ENCODE measurements around the gene CCDC187.

CCDC187 gene

DNA sequence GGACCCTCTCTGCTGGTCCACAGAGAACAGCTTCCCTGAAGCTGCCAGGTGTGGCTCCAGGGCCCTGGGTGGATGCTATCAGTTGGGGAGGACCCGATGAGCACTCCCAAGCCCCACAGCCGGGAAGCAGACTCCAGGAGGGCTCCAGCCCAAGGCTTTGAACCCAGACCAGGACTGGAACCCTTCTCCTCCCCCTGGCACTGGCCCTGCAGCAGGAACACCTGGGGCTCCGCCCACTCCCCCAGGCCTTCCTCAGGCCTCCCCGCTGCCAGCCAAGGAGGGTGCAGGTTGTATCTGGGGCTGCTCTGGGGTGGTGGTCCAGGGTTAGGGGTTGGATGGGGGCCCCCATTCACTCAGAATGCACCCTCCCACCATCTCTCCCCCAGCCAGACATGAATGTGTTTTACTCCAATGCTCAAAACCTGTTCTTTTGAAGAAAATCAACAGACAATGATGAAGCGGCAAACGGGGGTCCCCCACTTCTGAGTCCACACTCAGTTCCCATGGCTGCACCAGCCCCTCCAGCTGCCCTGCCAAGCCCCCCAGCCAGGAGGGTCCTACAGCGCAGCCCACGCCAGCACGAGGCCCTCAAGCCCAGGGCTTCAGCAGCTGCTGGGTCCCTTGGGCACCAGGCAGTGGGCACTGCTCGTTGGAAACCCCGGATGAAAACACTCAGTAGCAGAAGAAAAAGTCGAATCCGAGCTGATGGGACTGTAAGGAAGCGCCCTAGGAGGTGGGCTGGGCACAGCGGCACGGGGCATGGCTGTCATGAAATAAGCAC is 23.2 kb downstream of the CCDC187 start:
- in situ Hi-C loops (cut with MboI; ENCODE audit: low sequenced_read_pairs): loop anchor here (10.0 kb wide), 1 partner anchor 116 kb away; no protein-coding TSS in a partner anchor
- H3K4me1 ChIP-seq: no peaks in the 10 kb centered on the region
- H3K36me3 ChIP-seq (replicated peaks): no peaks in the 10 kb centered on the region
- no peak for DNase-seq (ENCODE audit: low spot score in 2 of 2)
- no peak overlapping the region for H3K4me3 ChIP-seq
- no peaks in the 10 kb centered on the region for H3K9me3 ChIP-seq
- H3K27me3 ChIP-seq (ENCODE audit: low read depth): peaks cover 12% of the 10 kb centered on the region

GRCh38 chr9:136279471-136279870 is 24.4 kb downstream of the CCDC187 start:
- no peak for DNase-seq (ENCODE audit: low spot score in 2 of 2)
- no peak overlapping the region for H3K4me3 ChIP-seq
- in situ Hi-C loops (cut with MboI; ENCODE audit: low sequenced_read_pairs): no loop called here
- no peaks in the 10 kb centered on the region for H3K36me3 ChIP-seq (replicated peaks)
- H3K27me3 ChIP-seq (ENCODE audit: low read depth): peaks cover 25% of the 10 kb centered on the region
- H3K4me1 ChIP-seq: no peaks in the 10 kb centered on the region
- H3K9me3 ChIP-seq: no peaks in the 10 kb centered on the region

DNA sequence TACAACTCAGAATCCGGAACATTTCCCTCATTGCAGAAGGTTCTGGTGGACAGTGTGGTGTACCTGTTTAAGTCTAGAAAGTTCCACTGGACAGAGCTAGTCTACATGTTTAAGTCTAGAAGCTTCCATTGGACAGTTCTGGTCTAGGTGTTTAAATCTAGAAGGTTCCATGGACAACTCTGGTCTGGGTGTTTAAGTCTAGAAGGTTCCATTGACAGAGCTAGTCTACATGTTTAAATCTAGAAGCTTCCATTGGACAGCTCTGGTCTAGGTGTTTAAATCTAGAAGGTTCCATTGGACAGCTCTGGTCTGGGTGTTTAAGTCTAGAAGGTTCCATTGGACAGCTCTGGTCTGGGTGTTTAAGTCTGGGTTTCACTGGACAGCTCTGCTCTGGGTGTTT is 25.0 kb downstream of the CCDC187 start:
- Histone ChIP-seq H3K27me3 (ENCODE audit: low read depth) (peaks cover 27% of the 10 kb centered on the region), H3K9me3 (no peaks in the 10 kb centered on the region), H3K4me1 (no peaks in the 10 kb centered on the region), H3K36me3 (replicated peaks) (no peaks in the 10 kb centered on the region), H3K4me3 (no peak overlapping the region)
- in situ Hi-C loops (cut with MboI; ENCODE audit: low sequenced_read_pairs): no loop called here
- no peak for DNase-seq (ENCODE audit: low spot score in 2 of 2)

DNA sequence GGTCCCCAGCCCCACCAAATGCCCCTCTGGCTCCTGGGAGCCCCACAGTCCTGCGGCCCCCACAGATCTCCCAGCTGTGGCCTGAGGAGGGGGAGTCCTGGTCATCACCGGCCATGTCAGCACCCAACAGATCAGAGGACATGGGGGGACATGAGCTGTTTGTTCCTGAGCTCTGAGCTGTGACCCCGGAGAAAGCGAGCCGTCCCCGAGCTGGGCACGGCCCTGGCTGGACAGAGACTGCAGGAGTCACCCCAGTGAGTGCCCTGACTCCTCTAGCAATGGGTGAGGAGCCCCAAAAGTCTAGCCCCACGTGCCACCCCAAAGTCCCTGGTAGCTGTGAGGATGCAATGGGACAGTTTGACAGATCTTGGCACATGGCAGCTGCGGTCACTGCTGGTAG is 25.7 kb downstream of the CCDC187 start:
- Histone ChIP-seq H3K36me3 (replicated peaks) (no peaks in the 10 kb centered on the region), H3K9me3 (no peaks in the 10 kb centered on the region), H3K4me1 (no peaks in the 10 kb centered on the region), H3K27me3 (ENCODE audit: low read depth) (peaks cover 33% of the 10 kb centered on the region), H3K4me3 (no peak overlapping the region)
- no peak for DNase-seq (ENCODE audit: low spot score in 2 of 2)
- in situ Hi-C loops (cut with MboI; ENCODE audit: low sequenced_read_pairs): no loop called here

GRCh38 chr9:136277746-136278145 is 26.1 kb downstream of the CCDC187 start:
- H3K4me3 ChIP-seq: no peak overlapping the region
- H3K36me3 ChIP-seq (replicated peaks): no peaks in the 10 kb centered on the region
- no peak for DNase-seq (ENCODE audit: low spot score in 2 of 2)
- no peaks in the 10 kb centered on the region for H3K9me3 ChIP-seq
- in situ Hi-C loops (cut with MboI; ENCODE audit: low sequenced_read_pairs): no loop called here
- H3K27me3 ChIP-seq (ENCODE audit: low read depth): peaks cover 33% of the 10 kb centered on the region
- no peaks in the 10 kb centered on the region for H3K4me1 ChIP-seq

DNA sequence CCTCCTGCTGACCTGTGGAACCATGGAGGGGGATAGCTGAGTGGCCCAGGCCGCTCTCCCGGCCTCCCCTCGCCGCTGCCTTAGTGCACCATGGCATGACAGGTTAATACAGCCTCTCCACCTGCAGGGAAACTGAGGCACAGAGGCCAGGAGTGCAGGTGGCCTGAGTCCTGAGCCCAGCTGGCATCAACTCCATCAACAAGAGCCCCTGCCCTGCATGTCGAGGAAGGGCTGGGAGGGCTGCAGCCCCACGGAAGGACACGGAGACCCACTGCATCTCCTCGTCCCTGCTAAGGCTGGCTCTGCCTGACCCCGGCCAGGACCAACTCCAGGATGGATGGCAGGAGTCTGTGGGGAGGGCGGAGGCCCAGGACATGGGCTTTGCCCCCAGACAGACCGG is 27.2 kb downstream of the CCDC187 start:
- H3K27me3 ChIP-seq (ENCODE audit: low read depth): peaks cover 36% of the 10 kb centered on the region
- in situ Hi-C loops (cut with MboI; ENCODE audit: low sequenced_read_pairs): no loop called here
- no peaks in the 10 kb centered on the region for H3K4me1 ChIP-seq
- no peak overlapping the region for H3K4me3 ChIP-seq
- DNase-seq (ENCODE audit: low spot score in 2 of 2): no peak
- no peaks in the 10 kb centered on the region for H3K9me3 ChIP-seq
- no peaks in the 10 kb centered on the region for H3K36me3 ChIP-seq (replicated peaks)

GRCh38 chr9:136275655-136276429 is 28.1 kb downstream of the CCDC187 start:
- H3K27me3 ChIP-seq (ENCODE audit: low read depth): peaks cover 36% of the 10 kb centered on the region
- in situ Hi-C loops (cut with MboI; ENCODE audit: low sequenced_read_pairs): no loop called here

DNA sequence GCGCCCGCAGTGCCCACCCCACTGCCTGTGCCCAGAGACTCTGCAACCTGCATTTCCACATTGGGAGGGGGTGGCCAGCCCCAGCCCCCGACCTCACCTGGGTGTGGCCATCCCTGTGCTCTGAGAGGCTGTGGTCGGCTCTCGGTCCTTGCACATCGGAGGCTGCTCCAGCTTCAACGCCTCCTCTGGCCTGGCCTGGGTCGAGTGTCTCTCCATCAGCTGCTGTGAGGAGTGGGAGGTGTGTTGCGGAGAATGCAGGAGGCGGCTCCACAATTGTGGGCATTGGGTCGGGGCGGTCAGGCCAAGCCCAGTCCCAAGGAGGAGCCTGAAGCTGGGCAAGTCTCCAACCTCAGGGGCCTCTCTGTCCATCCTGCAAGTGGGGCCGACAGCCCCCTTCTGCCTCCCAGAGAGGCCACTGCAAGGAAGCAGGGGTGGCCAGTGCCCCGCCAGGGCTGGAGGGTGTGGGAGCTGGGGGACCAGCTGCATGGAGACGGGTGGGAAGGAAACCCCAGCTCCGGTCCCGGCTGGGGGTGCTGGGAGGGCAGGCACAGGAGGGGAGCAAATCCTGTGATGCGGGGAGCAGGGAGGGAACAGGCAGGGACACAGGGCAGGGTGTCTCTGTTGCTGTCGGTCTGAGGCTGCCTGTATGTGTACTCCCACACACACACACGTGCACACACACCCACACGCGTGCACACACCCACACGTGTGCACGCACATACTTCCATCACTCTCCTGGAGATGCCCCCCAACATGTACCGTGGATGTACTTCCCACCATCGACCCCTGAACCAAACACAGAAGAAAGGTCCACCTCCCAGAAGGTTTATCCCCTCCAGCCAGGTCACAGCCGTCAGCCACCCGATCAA is 28.9 kb downstream of the CCDC187 start:
- H3K27me3 ChIP-seq (ENCODE audit: low read depth): peaks cover 38% of the 10 kb centered on the region
- no peak for DNase-seq (ENCODE audit: low spot score in 2 of 2)
- H3K36me3 ChIP-seq (replicated peaks): no peaks in the 10 kb centered on the region
- H3K4me3 ChIP-seq: no peak overlapping the region
- no peaks in the 10 kb centered on the region for H3K9me3 ChIP-seq
- in situ Hi-C loops (cut with MboI; ENCODE audit: low sequenced_read_pairs): no loop called here
- no peaks in the 10 kb centered on the region for H3K4me1 ChIP-seq

More at GRCh38 chr9:136275655-136276429, 28.1 kb downstream of the CCDC187 start:
- no peaks in the 10 kb centered on the region for H3K4me1 ChIP-seq
- H3K4me3 ChIP-seq: no peak overlapping the region
- H3K9me3 ChIP-seq: no peaks in the 10 kb centered on the region
- DNase-seq (ENCODE audit: low spot score in 2 of 2): no peak
- no peaks in the 10 kb centered on the region for H3K36me3 ChIP-seq (replicated peaks)

DNA sequence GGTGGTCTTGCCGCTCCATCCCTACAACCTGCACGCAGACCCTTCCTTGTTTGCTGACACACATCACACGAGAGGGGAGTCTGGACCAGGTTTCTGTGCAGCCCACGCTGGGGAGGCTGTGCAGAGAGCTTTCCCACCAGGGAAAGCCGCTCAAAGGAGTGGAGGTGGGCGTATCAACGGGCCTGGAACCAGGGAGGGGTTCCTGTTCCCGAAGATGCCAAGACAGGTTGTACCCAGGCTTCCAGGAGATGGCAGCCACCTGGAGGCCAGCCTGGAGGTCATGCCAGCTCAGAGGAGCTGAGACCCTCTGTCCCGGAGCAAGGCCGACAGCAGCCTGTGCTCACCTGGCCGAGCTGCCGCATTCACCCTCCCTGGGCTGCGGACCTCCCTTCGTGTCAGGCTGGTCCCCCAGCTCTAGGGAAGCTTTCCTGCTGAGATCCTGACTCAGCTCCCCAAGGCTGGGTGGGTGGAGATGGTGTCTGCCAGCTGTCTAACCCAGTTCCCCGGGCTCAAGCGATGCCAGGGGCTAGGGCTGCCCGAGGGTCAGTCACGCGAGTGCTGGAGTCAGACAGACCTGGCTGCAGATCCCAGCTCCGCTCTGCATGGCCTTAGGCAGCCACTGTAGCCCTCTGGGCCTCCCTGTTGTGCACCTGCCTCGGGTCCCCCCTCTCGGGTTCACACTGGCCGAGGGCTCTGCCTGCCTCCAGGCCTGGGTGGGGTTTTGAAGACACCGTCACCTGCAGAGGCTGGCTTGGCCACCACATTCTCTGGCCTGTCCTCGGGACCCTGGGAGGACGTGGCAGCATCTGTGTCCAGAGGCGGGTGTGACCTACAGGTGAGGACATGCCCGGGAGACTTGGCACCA is 29.7 kb downstream of the CCDC187 start:
- no peaks in the 10 kb centered on the region for H3K36me3 ChIP-seq (replicated peaks)
- no peak for DNase-seq (ENCODE audit: low spot score in 2 of 2)
- no peaks in the 10 kb centered on the region for H3K4me1 ChIP-seq
- 0 out of 2 replicates have a peak, but pooled peaks cover 2% of the 10 kb centered on the region for H3K9me3 ChIP-seq
- H3K27me3 ChIP-seq (ENCODE audit: low read depth): peaks cover 38% of the 10 kb centered on the region
- in situ Hi-C loops (cut with MboI; ENCODE audit: low sequenced_read_pairs): no loop called here
- no peak overlapping the region for H3K4me3 ChIP-seq

DNA sequence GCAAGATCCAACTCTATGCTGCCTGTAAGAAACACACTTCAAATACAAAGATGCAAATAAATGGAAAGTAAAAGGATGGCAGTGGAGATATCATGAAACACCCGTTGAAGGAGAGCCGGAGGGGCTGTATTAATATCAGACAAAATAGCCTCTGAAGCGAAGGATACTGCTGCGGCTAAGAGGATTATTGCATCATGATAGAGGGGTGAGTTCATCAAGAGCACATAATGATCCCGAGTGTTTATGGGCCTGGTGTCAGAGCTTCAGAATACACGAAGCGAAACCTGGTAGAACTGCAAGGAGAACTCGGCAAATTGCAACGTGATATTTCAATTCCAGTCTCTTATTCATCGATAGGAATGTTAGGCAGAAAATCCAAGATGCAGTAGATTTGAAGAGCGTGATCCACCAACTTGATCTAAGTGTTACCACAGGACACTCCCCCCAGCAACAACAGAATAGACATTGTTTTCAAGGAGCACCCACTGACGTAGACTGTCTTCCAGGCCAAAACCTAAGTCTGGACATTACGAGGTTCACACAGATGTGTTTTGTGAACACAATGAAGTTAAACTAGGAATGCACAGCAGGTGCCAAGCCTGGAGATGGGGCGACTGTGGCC is 30.5 kb downstream of the CCDC187 start:
- Histone ChIP-seq H3K9me3 (0 out of 2 replicates have a peak, but pooled peaks cover 2% of the 10 kb centered on the region), H3K4me3 (no peak overlapping the region), H3K27me3 (ENCODE audit: low read depth) (peaks cover 38% of the 10 kb centered on the region), H3K4me1 (no peaks in the 10 kb centered on the region), H3K36me3 (replicated peaks) (no peaks in the 10 kb centered on the region)
- no peak for DNase-seq (ENCODE audit: low spot score in 2 of 2)
- in situ Hi-C loops (cut with MboI; ENCODE audit: low sequenced_read_pairs): no loop called here

GRCh38 chr9:136270173-136270705 is 33.7 kb downstream of the CCDC187 start:
- Histone ChIP-seq H3K4me1 (peaks cover 5% of the 10 kb centered on the region), H3K9me3 (0 out of 2 replicates have a peak, but pooled peaks cover 2% of the 10 kb centered on the region), H3K4me3 (no peak overlapping the region), H3K27me3 (ENCODE audit: low read depth) (peaks cover 21% of the 10 kb centered on the region), H3K36me3 (replicated peaks) (no peaks in the 10 kb centered on the region)
- in situ Hi-C loops (cut with MboI; ENCODE audit: low sequenced_read_pairs): no loop called here
- no peak for DNase-seq (ENCODE audit: low spot score in 2 of 2)

DNA sequence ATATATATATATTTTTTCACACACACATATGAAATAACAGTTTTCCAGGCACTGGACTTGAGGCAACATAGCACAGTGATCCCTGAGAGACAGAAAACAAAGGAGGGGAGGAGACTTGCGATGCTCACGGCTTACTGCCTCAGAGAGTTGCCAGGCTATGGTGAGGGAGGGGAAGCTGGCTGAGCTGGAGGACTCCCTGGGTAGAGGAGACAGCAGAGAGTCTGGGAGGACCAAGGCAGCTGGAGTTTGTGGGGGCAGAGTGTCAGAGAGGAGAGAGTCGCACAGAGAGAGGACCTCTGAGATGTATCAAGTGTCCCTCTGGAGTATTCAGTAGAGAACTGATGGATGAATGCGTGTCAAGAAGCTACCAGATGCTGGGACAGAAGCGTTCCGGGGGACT is 35.2 kb downstream of the CCDC187 start:
- no peak for DNase-seq (ENCODE audit: low spot score in 2 of 2)
- Histone ChIP-seq H3K4me3 (no peak overlapping the region), H3K9me3 (0 out of 2 replicates have a peak, but pooled peaks cover 2% of the 10 kb centered on the region), H3K27me3 (ENCODE audit: low read depth) (peaks cover 10% of the 10 kb centered on the region; the same call in 1 of the 2 replicates), H3K36me3 (replicated peaks) (no peaks in the 10 kb centered on the region), H3K4me1 (peaks cover 5% of the 10 kb centered on the region)
- in situ Hi-C loops (cut with MboI; ENCODE audit: low sequenced_read_pairs): no loop called here
